ENCODE results near the gene SPATS1.

Gene SPATS1

GRCh38 chr6:44342489-44342888 is at the start of gene SPATS1:
TSS of gene SPATS1 (plus strand) at chr6:44342650. CDS start at chr6:44343096, 446 bp downstream.
- Histone ChIP-seq H3K4me2 (ENCODE audit: low read depth, low read length, poor library complexity, severe bottlenecking) (no peak within 1 kb of the TSS), H3K36me3 (ENCODE audit: insufficient read depth, low read length) (no peaks in the 10 kb centered on the region), H3K27me3 (ENCODE audit: insufficient read depth, low read length, poor library complexity, severe bottlenecking) (peaks cover 5% of the 10 kb centered on the region), H3K4me3 (ENCODE audit: low read length, poor library complexity, severe bottlenecking) (no peak within 1 kb of the TSS), H3K9me2 (replicated peaks; ENCODE audit: low read depth, low read length) (no peaks in the 10 kb centered on the region), H2AFZ (ENCODE audit: low read length) (no peak within 1 kb of the TSS), H4K20me1 (ENCODE audit: insufficient read depth, low read length, poor library complexity, severe bottlenecking) (no peaks in the 10 kb centered on the region), H3K79me2 (ENCODE audit: insufficient read depth, low read length) (no peaks in the 10 kb centered on the region), H3K9ac (ENCODE audit: low read depth, low read length, poor library complexity, severe bottlenecking) (no peak within 1 kb of the TSS), H3K9me3 (ENCODE audit: insufficient read depth, low read depth, low read length) (no peaks in the 10 kb centered on the region), H3K4me1 (ENCODE audit: insufficient read depth, low read length, poor library complexity, severe bottlenecking) (no peaks in the 10 kb centered on the region), H3F3A (ENCODE audit: low read depth) (no peaks in the 10 kb centered on the region)
- TF ChIP-seq EZH2phosphoT487 (IDR thresholded peaks at IDR 0.05; ENCODE audit: borderline replicate concordance) (no peak), CTCF (conservative IDR thresholded peaks at IDR 0.05; ENCODE audit: low read length) (no peak)

- no peaks in the 10 kb centered on the region for H3K9me2 ChIP-seq (replicated peaks; ENCODE audit: low read depth, low read length)
- no peaks in the 10 kb centered on the region for H3K4me1 ChIP-seq (ENCODE audit: insufficient read depth, low read length, poor library complexity, severe bottlenecking)
- TF ChIP-seq CTCF (conservative IDR thresholded peaks at IDR 0.05; ENCODE audit: low read length): no peak
- no peak for TF ChIP-seq EZH2phosphoT487 (IDR thresholded peaks at IDR 0.05; ENCODE audit: borderline replicate concordance)
- no peak overlapping the region for H3K4me2 ChIP-seq (ENCODE audit: low read depth, low read length, poor library complexity, severe bottlenecking)
- H2AFZ ChIP-seq (ENCODE audit: low read length): no peak overlapping the region
- H3K79me2 ChIP-seq (ENCODE audit: insufficient read depth, low read length): no peaks in the 10 kb centered on the region
- H4K20me1 ChIP-seq (ENCODE audit: insufficient read depth, low read length, poor library complexity, severe bottlenecking): no peaks in the 10 kb centered on the region
- no peaks in the 10 kb centered on the region for H3K9me3 ChIP-seq (ENCODE audit: insufficient read depth, low read depth, low read length)
- H3K4me3 ChIP-seq (ENCODE audit: low read length, poor library complexity, severe bottlenecking): no peak overlapping the region
- H3F3A ChIP-seq (ENCODE audit: low read depth): no peaks in the 10 kb centered on the region
- no peak overlapping the region for H3K9ac ChIP-seq (ENCODE audit: low read depth, low read length, poor library complexity, severe bottlenecking)
- no peaks in the 10 kb centered on the region for H3K27me3 ChIP-seq (ENCODE audit: insufficient read depth, low read length, poor library complexity, severe bottlenecking)
- no peaks in the 10 kb centered on the region for H3K36me3 ChIP-seq (ENCODE audit: insufficient read depth, low read length)
Measured at GRCh38 chr6:44292661-44293365, 49.6 kb upstream of the SPATS1 start.

GRCh38 chr6:44294832-44295791 is 47.3 kb upstream of the SPATS1 start:
- Histone ChIP-seq H3K9me2 (replicated peaks; ENCODE audit: low read depth, low read length) (no peaks in the 10 kb centered on the region), H3F3A (ENCODE audit: low read depth) (no peaks in the 10 kb centered on the region), H3K9me3 (ENCODE audit: insufficient read depth, low read depth, low read length) (no peaks in the 10 kb centered on the region), H4K20me1 (ENCODE audit: insufficient read depth, low read length, poor library complexity, severe bottlenecking) (no peaks in the 10 kb centered on the region), H3K27me3 (ENCODE audit: insufficient read depth, low read length, poor library complexity, severe bottlenecking) (no peaks in the 10 kb centered on the region), H3K4me2 (ENCODE audit: low read depth, low read length, poor library complexity, severe bottlenecking) (no peak overlapping the region), H3K4me1 (ENCODE audit: insufficient read depth, low read length, poor library complexity, severe bottlenecking) (no peaks in the 10 kb centered on the region), H3K79me2 (ENCODE audit: insufficient read depth, low read length) (no peaks in the 10 kb centered on the region), H3K4me3 (ENCODE audit: low read length, poor library complexity, severe bottlenecking) (no peak overlapping the region), H3K9ac (ENCODE audit: low read depth, low read length, poor library complexity, severe bottlenecking) (no peak overlapping the region), H2AFZ (ENCODE audit: low read length) (no peak overlapping the region), H3K36me3 (ENCODE audit: insufficient read depth, low read length) (0 out of 2 replicates have a peak, but pooled peaks cover under 1% of the 10 kb centered on the region)
- TF ChIP-seq EZH2phosphoT487 (IDR thresholded peaks at IDR 0.05; ENCODE audit: borderline replicate concordance) (no peak), CTCF (conservative IDR thresholded peaks at IDR 0.05; ENCODE audit: low read length) (no peak)

All from Loucy (cell line).